ENCODE data around the gene CADPS2. TPM values are rescaled to one million over a fixed set of nuclear protein-coding genes. Genes with fewer than 3 reads are reported as not detected.
A peak's percentile ranks its signal among the peaks of the same experiment; 100 is the strongest.

CADPS2 gene
- total and polyA plus RNA-seq, 10 of the 15 experiments (the other 5 are each of a cell fraction or from before 2014, with no cell fraction given): 0.05 to 7.5 (median 0.25) TPM

GRCh38 chr7:122550545-122550944, 335.7 kb downstream of the CADPS2 start:
- H3K9me3 ChIP-seq (replicated peaks; ENCODE audit: control insufficient read depth, insufficient read depth, low read length): no peaks in the 10 kb centered on the region
- ATAC-seq: peak; percentile 68
- BruUV-seq (replicated peaks): no TSS peak
- H2AFZ ChIP-seq (ENCODE audit: control insufficient read depth, low read depth, low read length): no peak overlapping the region
- no peak overlapping the region for H3K4me2 ChIP-seq (ENCODE audit: control insufficient read depth, insufficient read depth)
- RAD21 ChIA-PET (ENCODE audit: unreplicated experiment): interaction anchor here (0.7 to 1.8 kb wide), 17 partner anchors 11 to 817 kb away, joined by 3 to 10 read pairs (median 4); no protein-coding TSS in a partner anchor
- no peaks in the 10 kb centered on the region for H3K79me2 ChIP-seq (ENCODE audit: control insufficient read depth, insufficient read depth, low read length)
- H3K27me3 ChIP-seq (replicated peaks in 1 of 2; ENCODE audit: control insufficient read depth in 2 of 2, insufficient read depth in 2 of 2, low read length in 1 of 2): no peaks in the 10 kb centered on the region; a peak in 1 of 4 replicates
- no peak overlapping the region for H3K27ac ChIP-seq (ENCODE audit: control insufficient read depth, insufficient read depth)
- no peak for DNase-seq (ENCODE audit: low read depth, low spot score)
- H3K4me3 ChIP-seq: no peak overlapping the region
- SMC1A ChIA-PET (ENCODE audit: uncharacterized antibody, unreplicated experiment): interaction anchor here (0.5 to 2.5 kb wide), 27 partner anchors 9 to 1007 kb away, joined by 3 to 10 read pairs (median 3); partner anchors contain the start of gene NDUFA5
- no peak for FAIRE-seq
- H3K9ac ChIP-seq (ENCODE audit: control insufficient read depth, insufficient read depth, low read length): no peak overlapping the region
- CTCF ChIA-PET: interaction anchor here (0.6 to 1.7 kb wide), 19 partner anchors 11 to 819 kb away, joined by 3 to 15 read pairs (median 4); no protein-coding TSS in a partner anchor
- TF ChIP-seq CTCF (IDR thresholded peaks at IDR 0.05 in 2 of 3, conservative IDR thresholded peaks at IDR 0.05 in 1 of 3; ENCODE audit: control insufficient read depth in 2 of 3, extremely low read depth in 1 of 3, insufficient read depth in 1 of 3, low read depth in 3 of 3, low read length in 3 of 3) (peak in 2 of 3 experiments; percentile 23 to 60; a peak in 2 of 6 replicates), ASH2L (IDR thresholded peaks at IDR 0.05; ENCODE audit: borderline replicate concordance, low read depth) (no peak), BACH1 (IDR thresholded peaks at IDR 0.05; ENCODE audit: borderline replicate concordance) (no peak), ZNF24 (IDR thresholded peaks at IDR 0.05) (0 out of 2 replicates have a peak, but pooled peaks have one; percentile 6), SMC3 (IDR thresholded peaks at IDR 0.05; ENCODE audit: borderline replicate concordance, low read length) (peak; percentile 35; the same call in 1 of the 2 replicates), PRDM15 (CRISPR knock-in tag; IDR thresholded peaks at IDR 0.05) (no peak)
- in situ Hi-C loops (cut with MboI) (no loop called here), intact Hi-C loops (cut with micrococcal nuclease; ENCODE audit: unreplicated experiment) (loop anchor here (5.0 kb wide), 3 partner anchors 77 to 602 kb away; no protein-coding TSS in a partner anchor)
- no peaks in the 10 kb centered on the region for H4K20me1 ChIP-seq (ENCODE audit: control insufficient read depth, insufficient read depth)
- H3K36me3 ChIP-seq (ENCODE audit: control insufficient read depth in 2 of 2, insufficient read depth in 2 of 2, low read length in 1 of 2): no peaks in the 10 kb centered on the region
- no peaks in the 10 kb centered on the region for H3K4me1 ChIP-seq (ENCODE audit: control insufficient read depth, insufficient read depth, low read length)
- POLR2A ChIA-PET: no interaction called here
- 68% methylated on average over 1 of the region's 1 CpG for WGBS (ENCODE audit: insufficient coverage, insufficient replicate concordance, low lambda C conversion rate, missing lambda C conversion rate)
